ENCODE data around the gene IL13RA2.

The IL13RA2 gene

GRCh38 chrX:115017455-115017854, at the start of gene IL13RA2:
Gene IL13RA2, minus strand, starts transcription at chrX:115017616. Its CDS starts 347 bp downstream, at chrX:115017269.
- DNase-seq, result no peak

GRCh38 chrX:115065304-115065703, 47.9 kb upstream of the IL13RA2 start:
- DNase-seq, result no peak

- no peak for DNase-seq
These were observed 42.6 kb upstream of the IL13RA2 start for GRCh38 chrX:115060013-115060412.

GRCh38 chrX:115058276-115058675, 40.9 kb upstream of the IL13RA2 start:
- no peak for DNase-seq

GRCh38 chrX:115054876-115055275, 37.5 kb upstream of the IL13RA2 start:
- no peak for DNase-seq

- no peak for DNase-seq
These were observed 35.8 kb upstream of the IL13RA2 start for GRCh38 chrX:115053223-115053622.

- DNase-seq, result no peak
These were observed 30.3 kb upstream of the IL13RA2 start for GRCh38 chrX:115047715-115048114.

GRCh38 chrX:115047181-115047580, 29.8 kb upstream of the IL13RA2 start:
- DNase-seq, result no peak

GRCh38 chrX:115040417-115040816, 23.0 kb upstream of the IL13RA2 start:
- no peak for DNase-seq

GRCh38 chrX:115038406-115038805, 21.0 kb upstream of the IL13RA2 start:
- no peak for DNase-seq

GRCh38 chrX:115036029-115036428, 18.6 kb upstream of the IL13RA2 start:
- no peak for DNase-seq

- no peak for DNase-seq
These were observed 14.6 kb upstream of the IL13RA2 start for GRCh38 chrX:115031989-115032388.

GRCh38 chrX:115030625-115031024, 13.2 kb upstream of the IL13RA2 start:
- no peak for DNase-seq

GRCh38 chrX:115029869-115030570, 12.6 kb upstream of the IL13RA2 start:
- no peak for DNase-seq

- DNase-seq, result no peak
These were observed 12.0 kb upstream of the IL13RA2 start for GRCh38 chrX:115029440-115029839.

GRCh38 chrX:115023811-115024210, 6.4 kb upstream of the IL13RA2 start:
- no peak for DNase-seq

- DNase-seq, result no peak
These were observed 5.7 kb upstream of the IL13RA2 start for GRCh38 chrX:115023139-115023538.

GRCh38 chrX:115021121-115021520, 3.7 kb upstream of the IL13RA2 start:
- DNase-seq, result no peak

- no peak for DNase-seq
These were observed 1.5 kb upstream of the IL13RA2 start for GRCh38 chrX:115018944-115019343.

- DNase-seq, result no peak
These were observed 728 bp upstream of the IL13RA2 start for GRCh38 chrX:115018040-115018647.

GRCh38 chrX:115013705-115014104, 3.7 kb downstream of the IL13RA2 start:
- DNase-seq, result no peak

- DNase-seq, result no peak
These were observed 6.0 kb downstream of the IL13RA2 start for GRCh38 chrX:115011428-115011827.

GRCh38 chrX:114999906-115000305, 17.5 kb downstream of the IL13RA2 start:
- DNase-seq, result no peak

- no peak for DNase-seq
These were observed 19.6 kb downstream of the IL13RA2 start for GRCh38 chrX:114997779-114998178.
